ENCODE results near the gene TKTL1. TPM values are rescaled to one million over a fixed set of nuclear protein-coding genes. Genes with fewer than 3 reads are reported as not detected.
"Not testable (repeated sequence)": the region's sequence is repeated elsewhere in the genome, so short reads cannot be mapped to it uniquely, and the experiment has no call there.

TKTL1 gene, protein sequence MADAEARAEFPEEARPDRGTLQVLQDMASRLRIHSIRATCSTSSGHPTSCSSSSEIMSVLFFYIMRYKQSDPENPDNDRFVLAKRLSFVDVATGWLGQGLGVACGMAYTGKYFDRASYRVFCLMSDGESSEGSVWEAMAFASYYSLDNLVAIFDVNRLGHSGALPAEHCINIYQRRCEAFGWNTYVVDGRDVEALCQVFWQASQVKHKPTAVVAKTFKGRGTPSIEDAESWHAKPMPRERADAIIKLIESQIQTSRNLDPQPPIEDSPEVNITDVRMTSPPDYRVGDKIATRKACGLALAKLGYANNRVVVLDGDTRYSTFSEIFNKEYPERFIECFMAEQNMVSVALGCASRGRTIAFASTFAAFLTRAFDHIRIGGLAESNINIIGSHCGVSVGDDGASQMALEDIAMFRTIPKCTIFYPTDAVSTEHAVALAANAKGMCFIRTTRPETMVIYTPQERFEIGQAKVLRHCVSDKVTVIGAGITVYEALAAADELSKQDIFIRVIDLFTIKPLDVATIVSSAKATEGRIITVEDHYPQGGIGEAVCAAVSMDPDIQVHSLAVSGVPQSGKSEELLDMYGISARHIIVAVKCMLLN
- not detected for total RNA-seq

DNA sequence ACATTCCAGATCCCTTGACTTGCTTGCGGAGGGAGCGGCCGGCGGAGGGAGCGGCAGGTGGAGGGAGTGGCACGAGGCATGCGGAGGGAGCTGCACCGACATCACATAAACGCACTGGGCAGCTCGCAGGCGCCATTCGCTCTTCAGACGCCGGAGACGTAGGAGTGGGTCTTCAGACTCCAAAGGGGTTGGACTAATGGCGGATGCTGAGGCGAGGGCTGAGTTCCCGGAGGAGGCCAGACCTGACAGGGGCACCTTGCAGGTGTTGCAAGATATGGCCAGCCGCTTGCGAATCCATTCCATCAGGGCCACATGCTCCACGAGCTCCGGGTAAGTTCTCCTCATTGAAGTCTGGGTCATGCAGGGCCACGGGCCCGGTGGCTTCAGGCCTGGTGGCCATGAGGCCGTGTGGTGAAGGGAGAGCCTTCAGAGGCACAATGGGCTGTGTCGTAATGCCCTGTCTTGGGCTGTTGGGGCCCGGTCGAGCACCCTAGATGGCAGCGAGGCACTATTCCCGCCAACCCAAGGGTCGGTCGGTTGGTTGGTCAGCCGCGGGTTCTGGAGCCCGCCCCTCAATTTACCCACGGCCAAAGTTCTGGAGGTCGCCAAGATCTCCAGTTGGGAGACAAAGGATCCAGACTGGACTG, at the start of gene TKTL1:
TSS of gene TKTL1 (plus strand) at position 132 of the 647 bp plus-strand sequence. CDS start at position 197, 65 bp downstream.
- DNase-seq, result no peak
- no peaks in the 10 kb centered on the region for H3K36me3 ChIP-seq (replicated peaks in 1 of 2; ENCODE audit: insufficient read depth in 1 of 2, low read depth in 2 of 2)
- no peak within 1 kb of the TSS for H3K4me3 ChIP-seq
- H3K4me1 ChIP-seq, result no peaks in the 10 kb centered on the region
- no peaks in the 10 kb centered on the region for H3K9me3 ChIP-seq
- intact Hi-C loops (cut with DNase I), result no loop called here
- 92 to 93% methylated on average over 8 to 29 of the region's 37 CpGs for WGBS, 2 donors
- H3K27me3 ChIP-seq, result no peaks in the 10 kb centered on the region
- no peak within 1 kb of the TSS for H3K27ac ChIP-seq
- TF ChIP-seq, protein P1, sequence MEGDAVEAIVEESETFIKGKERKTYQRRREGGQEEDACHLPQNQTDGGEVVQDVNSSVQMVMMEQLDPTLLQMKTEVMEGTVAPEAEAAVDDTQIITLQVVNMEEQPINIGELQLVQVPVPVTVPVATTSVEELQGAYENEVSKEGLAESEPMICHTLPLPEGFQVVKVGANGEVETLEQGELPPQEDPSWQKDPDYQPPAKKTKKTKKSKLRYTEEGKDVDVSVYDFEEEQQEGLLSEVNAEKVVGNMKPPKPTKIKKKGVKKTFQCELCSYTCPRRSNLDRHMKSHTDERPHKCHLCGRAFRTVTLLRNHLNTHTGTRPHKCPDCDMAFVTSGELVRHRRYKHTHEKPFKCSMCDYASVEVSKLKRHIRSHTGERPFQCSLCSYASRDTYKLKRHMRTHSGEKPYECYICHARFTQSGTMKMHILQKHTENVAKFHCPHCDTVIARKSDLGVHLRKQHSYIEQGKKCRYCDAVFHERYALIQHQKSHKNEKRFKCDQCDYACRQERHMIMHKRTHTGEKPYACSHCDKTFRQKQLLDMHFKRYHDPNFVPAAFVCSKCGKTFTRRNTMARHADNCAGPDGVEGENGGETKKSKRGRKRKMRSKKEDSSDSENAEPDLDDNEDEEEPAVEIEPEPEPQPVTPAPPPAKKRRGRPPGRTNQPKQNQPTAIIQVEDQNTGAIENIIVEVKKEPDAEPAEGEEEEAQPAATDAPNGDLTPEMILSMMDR (IDR thresholded peaks at IDR 0.05), result no peak
- TF ChIP-seq POLR2A (IDR thresholded peaks at IDR 0.05), result no peak
- ATAC-seq, result no peak

DNA sequence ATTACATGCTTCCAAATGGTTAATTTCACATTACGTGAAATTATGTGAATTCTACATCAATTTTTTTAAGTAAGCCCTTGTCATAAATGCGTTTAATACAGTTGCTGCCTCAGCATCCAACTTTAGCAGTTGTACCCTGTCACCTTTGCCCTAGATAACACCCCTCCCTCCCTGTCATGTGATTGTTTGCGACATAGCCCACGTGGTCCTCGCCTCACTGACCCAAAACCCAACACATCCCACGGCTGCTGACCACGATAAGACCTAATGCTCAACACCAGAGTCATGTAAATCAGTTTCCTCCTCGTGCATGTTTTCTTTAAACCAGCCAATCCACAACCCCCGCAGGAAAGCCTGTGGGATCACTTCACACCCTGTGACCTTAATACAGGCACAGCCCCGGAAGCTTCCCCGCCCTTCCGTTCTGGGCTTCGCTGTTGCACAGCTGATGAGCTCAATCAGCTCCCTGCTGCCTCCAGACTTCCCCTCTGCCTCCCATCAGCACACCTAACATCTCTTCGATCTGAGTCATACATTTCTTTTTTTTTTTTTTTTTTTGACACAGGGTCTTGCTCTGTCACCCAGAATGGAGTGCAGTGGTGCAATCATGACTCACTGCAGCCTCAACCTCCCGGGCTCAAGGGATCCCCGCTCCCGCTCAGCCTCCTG, 48.1 kb upstream of the TKTL1 start:
- intact Hi-C loops (cut with DNase I); DNase-seq: not testable (repeated sequence)
- WGBS, 2 donors, result no CpG with 5 or more reads among the region's 17 CpGs

DNA sequence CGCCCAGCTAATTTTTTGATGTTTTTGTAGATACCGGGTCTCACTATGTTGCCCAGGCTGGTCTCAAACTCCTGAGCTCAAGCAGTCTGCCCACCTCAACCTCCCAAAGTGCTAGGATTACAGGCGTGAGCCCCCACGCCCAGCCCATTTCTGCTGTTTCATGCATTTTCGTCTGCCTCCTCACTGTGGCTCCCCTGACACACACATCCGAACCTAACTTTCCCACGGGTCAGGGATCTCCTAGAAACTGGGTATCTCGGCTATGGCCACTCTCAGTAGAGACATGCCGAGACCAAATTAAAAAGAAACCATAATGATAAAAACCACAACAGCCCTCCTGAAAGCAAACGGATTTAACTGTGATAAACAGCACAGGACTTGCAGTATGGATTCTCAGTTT, 47.5 kb upstream of the TKTL1 start:
- intact Hi-C loops (cut with DNase I); H3K4me1 ChIP-seq; H3K27me3 ChIP-seq; H3K36me3 ChIP-seq (replicated peaks in 1 of 2; ENCODE audit: insufficient read depth in 1 of 2, low read depth in 2 of 2); DNase-seq; H3K9me3 ChIP-seq; ATAC-seq; H3K27ac ChIP-seq; H3K4me3 ChIP-seq: not testable (repeated sequence)
- no CpG with 5 or more reads among the region's 10 CpGs for WGBS, 2 donors

More for the DNA sequence above, 48.1 kb upstream of the TKTL1 start:
- not testable (repeated sequence) for H3K27ac ChIP-seq; H3K4me1 ChIP-seq; H3K36me3 ChIP-seq (replicated peaks in 1 of 2; ENCODE audit: insufficient read depth in 1 of 2, low read depth in 2 of 2); H3K9me3 ChIP-seq; H3K27me3 ChIP-seq; H3K4me3 ChIP-seq
- peak; percentile 38 for ATAC-seq

DNA sequence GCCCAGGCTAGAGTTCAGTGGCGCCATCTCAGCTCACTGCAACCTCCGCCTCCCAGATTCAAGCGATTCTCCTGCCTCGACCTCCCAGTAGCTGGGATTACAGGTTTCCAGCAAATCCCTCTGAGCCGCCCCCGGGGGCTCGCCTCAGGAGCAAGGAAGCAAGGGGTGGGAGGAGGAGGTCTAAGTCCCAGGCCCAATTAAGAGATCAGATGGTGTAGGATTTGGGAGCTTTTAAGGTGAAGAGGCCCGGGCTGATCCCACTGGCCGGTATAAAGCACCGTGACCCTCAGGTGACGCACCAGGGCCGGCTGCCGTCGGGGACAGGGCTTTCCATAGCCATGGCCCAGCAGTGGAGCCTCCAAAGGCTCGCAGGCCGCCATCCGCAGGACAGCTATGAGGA, 38.3 kb upstream of the TKTL1 start, which contains the start of gene OPN1MW3:
TSS of gene OPN1MW3 (plus strand) at position 301 of the 400 bp plus-strand sequence. CDS start at position 339, 38 bp downstream.
- DNase-seq; intact Hi-C loops (cut with DNase I); H3K4me1 ChIP-seq; H3K27me3 ChIP-seq; H3K9me3 ChIP-seq; H3K36me3 ChIP-seq (replicated peaks in 1 of 2; ENCODE audit: insufficient read depth in 1 of 2, low read depth in 2 of 2); H3K27ac ChIP-seq; ATAC-seq; H3K4me3 ChIP-seq: not testable (repeated sequence)
- WGBS, 2 donors, result no CpG with 5 or more reads among the region's 17 CpGs

DNA sequence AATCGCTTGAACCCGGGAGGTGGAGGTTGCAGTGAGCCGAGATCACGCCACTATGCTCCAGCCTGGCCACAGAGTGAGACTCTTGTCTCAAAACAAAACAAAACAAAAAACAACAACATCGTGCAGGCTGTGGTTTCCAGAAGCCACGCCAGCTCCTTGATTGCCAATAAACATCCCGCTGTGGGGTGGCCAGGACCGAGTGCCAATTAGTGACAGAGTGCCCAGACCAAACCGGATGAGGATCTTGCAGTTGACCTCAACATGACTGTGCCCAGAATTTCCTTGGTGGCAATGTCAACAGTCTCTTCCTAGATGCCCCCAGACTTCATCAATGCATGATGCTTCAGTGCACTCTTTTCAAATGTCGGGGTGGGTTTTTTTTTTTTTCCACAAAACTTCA, 36.9 kb upstream of the TKTL1 start:
- intact Hi-C loops (cut with DNase I); H3K4me3 ChIP-seq; DNase-seq; H3K27ac ChIP-seq; H3K27me3 ChIP-seq; H3K9me3 ChIP-seq; H3K4me1 ChIP-seq; ATAC-seq; H3K36me3 ChIP-seq (replicated peaks in 1 of 2; ENCODE audit: insufficient read depth in 1 of 2, low read depth in 2 of 2): not testable (repeated sequence)
- WGBS, 2 donors, result no CpG with 5 or more reads among the region's 10 CpGs

DNA sequence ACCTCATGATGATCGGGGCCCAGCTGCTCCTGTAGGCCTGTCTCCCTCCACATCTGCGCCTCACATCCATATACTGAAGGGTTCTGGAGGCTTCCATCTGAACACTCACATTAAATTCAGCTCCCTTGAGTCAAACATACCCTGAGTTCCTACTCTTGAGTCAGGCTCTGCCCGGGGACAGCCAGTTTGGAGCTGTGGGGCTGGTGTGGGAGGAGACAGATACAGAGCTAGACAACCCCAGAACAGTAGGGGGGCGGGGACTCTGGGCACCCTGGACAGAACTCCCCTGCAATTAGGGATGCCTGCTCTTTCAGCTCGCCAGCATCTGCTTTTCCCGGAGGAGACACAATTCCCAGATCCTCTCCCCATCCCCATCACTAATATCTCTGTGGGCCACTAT, 32.5 kb upstream of the TKTL1 start:
- H3K4me3 ChIP-seq; DNase-seq; ATAC-seq; H3K27me3 ChIP-seq; H3K36me3 ChIP-seq (replicated peaks in 1 of 2; ENCODE audit: insufficient read depth in 1 of 2, low read depth in 2 of 2); H3K9me3 ChIP-seq; H3K27ac ChIP-seq; H3K4me1 ChIP-seq; intact Hi-C loops (cut with DNase I): not testable (repeated sequence)
- no CpG with 5 or more reads among the region's 6 CpGs for WGBS, 2 donors

DNA sequence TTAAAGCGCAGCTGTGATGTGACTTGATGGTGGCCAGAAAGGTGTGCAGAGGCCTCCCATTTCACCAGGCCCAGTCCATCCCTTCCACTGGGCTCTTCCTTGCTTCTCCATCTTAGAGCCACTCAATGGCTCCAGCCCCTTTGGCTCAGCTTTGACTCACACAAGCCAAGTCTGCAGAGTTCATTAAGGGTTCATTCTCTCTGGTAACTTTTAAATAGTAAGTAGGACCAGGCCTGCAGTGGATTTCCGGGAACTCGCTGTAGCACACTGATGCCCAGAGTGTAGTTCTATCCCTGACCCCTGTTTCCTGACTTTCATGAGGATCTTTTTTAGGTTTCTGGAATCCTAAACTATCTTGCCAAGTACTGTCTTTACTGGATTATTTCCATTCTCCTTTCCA, 26.4 kb upstream of the TKTL1 start:
- H3K4me1 ChIP-seq; H3K27ac ChIP-seq; H3K36me3 ChIP-seq (replicated peaks in 1 of 2; ENCODE audit: insufficient read depth in 1 of 2, low read depth in 2 of 2); DNase-seq; H3K9me3 ChIP-seq; intact Hi-C loops (cut with DNase I); H3K4me3 ChIP-seq; H3K27me3 ChIP-seq: not testable (repeated sequence)
- peak; percentile 21 for ATAC-seq
- WGBS, 2 donors, result no CpG with 5 or more reads among the region's 3 CpGs

DNA sequence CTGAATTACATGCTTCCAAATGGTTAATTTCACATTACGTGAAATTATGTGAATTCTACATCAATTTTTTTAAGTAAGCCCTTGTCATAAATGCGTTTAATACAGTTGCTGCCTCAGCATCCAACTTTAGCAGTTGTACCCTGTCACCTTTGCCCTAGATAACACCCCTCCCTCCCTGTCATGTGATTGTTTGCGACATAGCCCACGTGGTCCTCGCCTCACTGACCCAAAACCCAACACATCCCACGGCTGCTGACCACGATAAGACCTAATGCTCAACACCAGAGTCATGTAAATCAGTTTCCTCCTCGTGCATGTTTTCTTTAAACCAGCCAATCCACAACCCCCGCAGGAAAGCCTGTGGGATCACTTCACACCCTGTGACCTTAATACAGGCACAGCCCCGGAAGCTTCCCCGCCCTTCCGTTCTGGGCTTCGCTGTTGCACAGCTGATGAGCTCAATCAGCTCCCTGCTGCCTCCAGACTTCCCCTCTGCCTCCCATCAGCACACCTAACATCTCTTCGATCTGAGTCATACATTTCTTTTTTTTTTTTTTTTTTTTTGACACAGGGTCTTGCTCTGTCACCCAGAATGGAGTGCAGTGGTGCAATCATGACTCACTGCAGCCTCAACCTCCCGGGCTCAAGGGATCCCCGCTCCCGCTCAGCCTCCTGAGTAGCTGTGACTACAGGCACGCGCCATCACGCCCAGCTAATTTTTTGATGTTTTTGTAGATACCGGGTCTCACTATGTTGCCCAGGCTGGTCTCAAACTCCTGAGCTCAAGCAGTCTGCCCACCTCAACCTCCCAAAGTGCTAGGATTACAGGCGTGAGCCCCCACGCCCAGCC, 10.9 kb upstream of the TKTL1 start:
- H3K4me3 ChIP-seq; DNase-seq; H3K4me1 ChIP-seq; H3K27me3 ChIP-seq; H3K9me3 ChIP-seq; intact Hi-C loops (cut with DNase I); H3K27ac ChIP-seq; H3K36me3 ChIP-seq (replicated peaks in 1 of 2; ENCODE audit: insufficient read depth in 1 of 2, low read depth in 2 of 2): not testable (repeated sequence)
- peak; percentile 52 for ATAC-seq
- WGBS, 2 donors, result no CpG with 5 or more reads among the region's 23 CpGs

DNA sequence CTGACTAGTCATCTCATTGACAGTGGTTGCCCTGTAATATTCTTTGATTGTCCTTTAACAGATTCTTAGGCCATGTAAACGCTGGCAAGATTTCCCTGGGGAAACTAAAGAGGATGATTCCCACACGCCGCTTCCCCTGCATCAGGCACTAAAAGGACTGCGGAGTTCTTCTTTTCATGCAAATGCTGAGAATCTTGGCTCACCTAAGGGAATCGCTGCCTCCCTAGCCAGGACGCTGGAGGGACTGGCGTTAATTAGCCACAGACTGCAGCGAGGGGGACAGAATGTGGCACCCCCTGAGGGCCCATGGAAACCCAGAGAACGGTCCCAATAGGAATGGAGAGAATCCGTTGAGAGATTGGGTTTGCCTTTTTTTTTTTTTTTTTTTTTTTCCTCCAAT, 9.2 kb upstream of the TKTL1 start:
- ATAC-seq; DNase-seq; H3K4me1 ChIP-seq; H3K9me3 ChIP-seq; intact Hi-C loops (cut with DNase I); H3K36me3 ChIP-seq (replicated peaks in 1 of 2; ENCODE audit: insufficient read depth in 1 of 2, low read depth in 2 of 2); H3K27me3 ChIP-seq; H3K4me3 ChIP-seq; H3K27ac ChIP-seq: not testable (repeated sequence)
- no CpG with 5 or more reads among the region's 10 CpGs for WGBS, 2 donors

Data from body of pancreas (tissue), 4 donors.